Measurements from ENCODE around the gene S100A13. TPM values are rescaled to one million over a fixed set of nuclear protein-coding genes. Genes with fewer than 3 reads are reported as not detected.
A peak's percentile ranks its signal among the peaks of the same experiment; 100 is the strongest.

The S100A13 gene
- total RNA-seq (2013; cell fraction: nucleolus; rRNA removed): 3.0 and 3.1 TPM in 2 replicates
- total RNA-seq (2014; rRNA removed) (6.2 and 8.1 TPM in 2 replicates), total RNA-seq (2014; rRNA removed; fragmentation: Illumina TruSeq; extraction: Trizol) (7.9 and 9.1 TPM in 2 replicates), total RNA-seq (2021) (10.3 and 12.8 TPM in 2 replicates), polyA plus RNA-seq (2011; rRNA removed) (5.6 and 6.6 TPM in 2 replicates), polyA plus RNA-seq (2014; fragmentation: Illumina TruSeq; extraction: Trizol) (10.1 and 10.3 TPM in 2 replicates), polyA plus RNA-seq (2014; fragmentation: Nextera tagmentation; extraction: Ambion mirVana) (10 to 100 TPM; 29.7 to 30.9 TPM), polyA plus RNA-seq (2014; rRNA removed) (13.0 and 17.1 TPM in 2 replicates), polyA plus RNA-seq (2016; fragmentation: Nextera tagmentation; extraction: Ambion mirVana) (1 to 10 TPM; 5.7 to 7.3 TPM), polyA minus RNA-seq (2011; rRNA and poly(A)+ RNA removed) (1.8 and 3.1 TPM in 2 replicates), Bru-seq, nascent RNA (percentile 52 among the genes with signal in this experiment), BruChase-seq, experiment 1, labeled RNA remaining after a 6-hour chase (percentile 45 among the genes with signal in this experiment), BruChase-seq, experiment 2, labeled RNA remaining after a 2-hour chase (percentile 38 among the genes with signal in this experiment)
- 12.9 TPM for polyA plus RNA-seq (2011; ENCODE audit: low read depth)
- polyA plus RNA-seq (2011; cell fraction: cytosol; rRNA removed): 4.7 and 5.4 TPM in 2 replicates
- 43.4 and 53.0 TPM in 2 replicates for polyA plus RNA-seq (2011; cell fraction: nucleus; rRNA removed)
- 10.9 and 13.5 TPM in 2 replicates for polyA plus RNA-seq (2012)
- 5.1 and 8.9 TPM in 2 replicates for polyA minus RNA-seq (2011; cell fraction: cytosol; rRNA and poly(A)+ RNA removed)
- 1.8 and 4.0 TPM in 2 replicates for polyA minus RNA-seq (2011; cell fraction: nucleus; rRNA and poly(A)+ RNA removed)
- long read RNA-seq, experiment 1: 0 reads
- long read RNA-seq, experiment 2: 0 reads

- SMC1A ChIA-PET (ENCODE audit: uncharacterized antibody, unreplicated experiment): interaction anchor here (1.0 to 4.9 kb wide), 10 partner anchors 11 to 95 kb away, joined by 3 to 31 read pairs (median 5); partner anchors contain the start of genes ILF2 and S100A14
- H3K4me3 ChIP-seq: no peak within 1 kb of the TSS
- H3K36me3 ChIP-seq (ENCODE audit: control insufficient read depth in 2 of 2, insufficient read depth in 2 of 2, low read length in 1 of 2): no peaks in the 10 kb centered on the region
- RAD21 ChIA-PET (ENCODE audit: unreplicated experiment): interaction anchor here (1.1 to 3.7 kb wide), 9 partner anchors 9 to 95 kb away, joined by 3 to 25 read pairs (median 6); partner anchors contain the start of gene S100A14
- CTCF ChIA-PET: interaction anchor here (0.7 to 5.2 kb wide), 26 partner anchors 11 to 423 kb away, joined by 3 to 66 read pairs (median 4); partner anchors contain the start of genes PGLYRP4, RAB13, S100A14 and S100A16
- DNase-seq (ENCODE audit: low read depth, low spot score): no peak
- H3K27me3 ChIP-seq (replicated peaks in 1 of 2; ENCODE audit: control insufficient read depth in 2 of 2, insufficient read depth in 2 of 2, low read length in 1 of 2): no peaks in the 10 kb centered on the region
- H3K9me3 ChIP-seq (replicated peaks; ENCODE audit: control insufficient read depth, insufficient read depth, low read length): no peaks in the 10 kb centered on the region
- peaks cover 14% of the 10 kb centered on the region for H3K4me1 ChIP-seq (ENCODE audit: control insufficient read depth, insufficient read depth, low read length)
- WGBS (ENCODE audit: insufficient coverage, insufficient replicate concordance, low lambda C conversion rate, missing lambda C conversion rate): 21% methylated on average over 28 of the region's 28 CpGs
- H3K9ac ChIP-seq (ENCODE audit: control insufficient read depth, insufficient read depth, low read length): peak within 1 kb of the TSS; percentile 22; the same call in 1 of the 2 replicates
- H2AFZ ChIP-seq (ENCODE audit: control insufficient read depth, low read depth, low read length): peak within 1 kb of the TSS; percentile 49
- no TSS peak for BruUV-seq (replicated peaks)
- FAIRE-seq: no peak
- POLR2A ChIA-PET: interaction anchor here (1.3 kb wide), 1 partner anchor 28 kb away, joined by 4 read pairs; no protein-coding TSS in a partner anchor
- peak within 1 kb of the TSS; percentile 67 for H3K4me2 ChIP-seq (ENCODE audit: control insufficient read depth, insufficient read depth)
- intact Hi-C loops (cut with micrococcal nuclease; ENCODE audit: unreplicated experiment): no loop called here
- peak; percentile 80 for ATAC-seq
- H3K79me2 ChIP-seq (ENCODE audit: control insufficient read depth, insufficient read depth, low read length): no peaks in the 10 kb centered on the region
- in situ Hi-C loops (cut with MboI): no loop called here
- H4K20me1 ChIP-seq (ENCODE audit: control insufficient read depth, insufficient read depth): no peaks in the 10 kb centered on the region
- no peak within 1 kb of the TSS for H3K27ac ChIP-seq (ENCODE audit: control insufficient read depth, insufficient read depth)
- TF ChIP-seq CBX5 (IDR thresholded peaks at IDR 0.05; ENCODE audit: low read depth) (no peak), SMC3 (IDR thresholded peaks at IDR 0.05; ENCODE audit: borderline replicate concordance, low read length) (peak; percentile 13; the same call in 1 of the 2 replicates), SREBF1 (IDR thresholded peaks at IDR 0.05; ENCODE audit: low read length) (no peak), NKRF (conservative IDR thresholded peaks at IDR 0.05) (no peak), POLR2AphosphoS2 (IDR thresholded peaks at IDR 0.05; ENCODE audit: low read depth, low read length) (no peak), NR2C2 (IDR thresholded peaks at IDR 0.05; ENCODE audit: borderline replicate concordance, control insufficient read depth, insufficient read length, low read depth) (no peak), STAT3 (IDR thresholded peaks at IDR 0.05; ENCODE audit: low read depth, low read length) (no peak), ZSCAN29 (IDR thresholded peaks at IDR 0.05) (no peak), IKZF2 (IDR thresholded peaks at IDR 0.05) (peak in 1 of 2 experiments; percentile 9; a peak in 1 of 4 replicates)
- TF ChIP-seq, protein P1, sequence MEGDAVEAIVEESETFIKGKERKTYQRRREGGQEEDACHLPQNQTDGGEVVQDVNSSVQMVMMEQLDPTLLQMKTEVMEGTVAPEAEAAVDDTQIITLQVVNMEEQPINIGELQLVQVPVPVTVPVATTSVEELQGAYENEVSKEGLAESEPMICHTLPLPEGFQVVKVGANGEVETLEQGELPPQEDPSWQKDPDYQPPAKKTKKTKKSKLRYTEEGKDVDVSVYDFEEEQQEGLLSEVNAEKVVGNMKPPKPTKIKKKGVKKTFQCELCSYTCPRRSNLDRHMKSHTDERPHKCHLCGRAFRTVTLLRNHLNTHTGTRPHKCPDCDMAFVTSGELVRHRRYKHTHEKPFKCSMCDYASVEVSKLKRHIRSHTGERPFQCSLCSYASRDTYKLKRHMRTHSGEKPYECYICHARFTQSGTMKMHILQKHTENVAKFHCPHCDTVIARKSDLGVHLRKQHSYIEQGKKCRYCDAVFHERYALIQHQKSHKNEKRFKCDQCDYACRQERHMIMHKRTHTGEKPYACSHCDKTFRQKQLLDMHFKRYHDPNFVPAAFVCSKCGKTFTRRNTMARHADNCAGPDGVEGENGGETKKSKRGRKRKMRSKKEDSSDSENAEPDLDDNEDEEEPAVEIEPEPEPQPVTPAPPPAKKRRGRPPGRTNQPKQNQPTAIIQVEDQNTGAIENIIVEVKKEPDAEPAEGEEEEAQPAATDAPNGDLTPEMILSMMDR (IDR thresholded peaks at IDR 0.05 in 2 of 3, conservative IDR thresholded peaks at IDR 0.05 in 1 of 3; ENCODE audit: control insufficient read depth in 2 of 3, extremely low read depth in 1 of 3, insufficient read depth in 1 of 3, low read depth in 3 of 3, low read length in 3 of 3): peak in 2 of 3 experiments; percentile 49 to 66
- TF ChIP-seq, protein P2, sequence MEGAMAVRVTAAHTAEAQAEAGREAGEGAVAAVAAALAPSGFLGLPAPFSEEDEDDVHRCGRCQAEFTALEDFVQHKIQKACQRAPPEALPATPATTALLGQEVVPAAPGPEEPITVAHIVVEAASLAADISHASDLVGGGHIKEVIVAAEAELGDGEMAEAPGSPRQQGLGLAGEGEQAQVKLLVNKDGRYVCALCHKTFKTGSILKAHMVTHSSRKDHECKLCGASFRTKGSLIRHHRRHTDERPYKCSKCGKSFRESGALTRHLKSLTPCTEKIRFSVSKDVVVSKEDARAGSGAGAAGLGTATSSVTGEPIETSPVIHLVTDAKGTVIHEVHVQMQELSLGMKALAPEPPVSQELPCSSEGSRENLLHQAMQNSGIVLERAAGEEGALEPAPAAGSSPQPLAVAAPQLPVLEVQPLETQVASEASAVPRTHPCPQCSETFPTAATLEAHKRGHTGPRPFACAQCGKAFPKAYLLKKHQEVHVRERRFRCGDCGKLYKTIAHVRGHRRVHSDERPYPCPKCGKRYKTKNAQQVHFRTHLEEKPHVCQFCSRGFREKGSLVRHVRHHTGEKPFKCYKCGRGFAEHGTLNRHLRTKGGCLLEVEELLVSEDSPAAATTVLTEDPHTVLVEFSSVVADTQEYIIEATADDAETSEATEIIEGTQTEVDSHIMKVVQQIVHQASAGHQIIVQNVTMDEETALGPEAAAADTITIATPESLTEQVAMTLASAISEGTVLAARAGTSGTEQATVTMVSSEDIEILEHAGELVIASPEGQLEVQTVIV (IDR thresholded peaks at IDR 0.05; ENCODE audit: borderline replicate concordance, partially characterized antibody): no peak
These were observed at the start of gene S100A13 for GRCh38 chr1:153626904-153627714. TSS of gene S100A13 (minus strand) at chr1:153627505. CDS start at chr1:153626472, 1,033 bp downstream.
